Spleen (tissue), 11 donors: ENCODE data around the gene LAMA5. TPM values are rescaled to one million over a fixed set of nuclear protein-coding genes. Genes with fewer than 3 reads are reported as not detected.

Source experiments
- DNase-seq: peaks from one replicate; pipeline ENCODE4 v3.0.0-alpha.2; 2020
- H3K27ac ChIP-seq, 8 donors: fragments of 200-600 bp; sonication (generic) in 7 of 8; 1 replicate in 4 of 8; 2 replicates in 4 of 8; pipeline versions ENCODE4 v1.5.0 to v1.8.0; 2016 to 2021; ENCODE audit warnings: inconsistent platforms in 4 of 8, mild to moderate bottlenecking in 4 of 8, moderate library complexity in 1 of 8
- H3K27me3 ChIP-seq, 7 donors: fragments of 200-600 bp; sonication (generic) in 6 of 7; replicated peaks in 1 of 7; 1 replicate in 4 of 7; 2 replicates in 3 of 7; pipeline versions ENCODE4 v1.5.0 to v1.8.0; 2016 to 2021; ENCODE audit warnings: inconsistent platforms in 3 of 7, mild to moderate bottlenecking in 1 of 7
- H3K36me3 ChIP-seq, 6 donors: fragments of 200-600 bp; sonication (generic) in 5 of 6; 1 replicate in 4 of 6; 2 replicates in 2 of 6; pipeline versions ENCODE4 v1.5.0 to v1.8.0; 2016 to 2021; ENCODE audit warnings: inconsistent platforms in 2 of 6
- H3K4me1 ChIP-seq, 6 donors: fragments of 200-600 bp; sonication (generic) in 5 of 6; 1 replicate in 3 of 6; 2 replicates in 3 of 6; pipeline versions ENCODE4 v1.5.0 to v1.8.0; 2016 to 2021; ENCODE audit warnings: inconsistent platforms in 3 of 6
- H3K4me3 ChIP-seq, 8 donors: fragments of 200-600 bp; sonication (generic) in 7 of 8; 1 replicate in 4 of 8; 2 replicates in 4 of 8; pipeline versions ENCODE4 v1.5.0 to v1.8.0; 2016 to 2021; ENCODE audit warnings: inconsistent platforms in 4 of 8, mild to moderate bottlenecking in 4 of 8, moderate library complexity in 2 of 8
- H3K9me3 ChIP-seq, 8 donors: fragments of 200-600 bp; sonication (generic) in 7 of 8; 1 replicate in 4 of 8; 2 replicates in 4 of 8; pipeline versions ENCODE4 v1.5.0 to v1.8.0; 2016 to 2021; ENCODE audit warnings: inconsistent platforms in 4 of 8
- POLR2A ChIP-seq, 3 donors: fragments of 450-650 bp; IDR thresholded peaks; one replicate each; pipeline ENCODE4 v1.5.1; 2017; ENCODE audit warnings: antibody characterized with exemption in 3 of 3, mild to moderate bottlenecking in 1 of 3
- POLR2AphosphoS5 ChIP-seq, 3 donors: sonication (generic); formaldehyde crosslinking; IDR thresholded peaks; one replicate each; pipeline ENCODE4 v1.5.1; 2017; ENCODE audit warnings: antibody characterized with exemption in 3 of 3
- WGBS, 5 donors: extraction: QIAGEN DNeasy Blood & Tissue Kit in 3 of 5; methylation state at CpG; one replicate each; pipeline versions ENCODE4 v1.1.5 to v1.1.7; 2013 to 2018; 5-methylcytosine and 5-hydroxymethylcytosine counted together
- intact Hi-C: fragments of 100-400 bp; cut with DNase I; formaldehyde crosslinking; loops from one replicate; pipeline ENCODE4 v1.15.0; 2023; ENCODE audit warnings: low total_unique reads
- polyA plus RNA-seq, 3 donors: library from polyadenylated mRNA; stranded (reverse); fragments of 200-250 nt; gene quantifications; one replicate each; pipeline ENCODE4 v1.2.1, GENCODE V29; 2013
- total RNA-seq, 7 donors: library from RNA; depleted of rRNA in 3 of 7; stranded (reverse); fragments of >200 nt in 3 of 7; fragmentation: NEBNext Ultra II Directional in 4 of 7; extraction: Animal tissue kit (Norgen Biotek cat#: 25700) in 4 of 7; gene quantifications; one replicate each; pipeline versions ENCODE4 v1.1.0 to v1.2.1, GENCODE V29; 2016 to 2021
- TF ChIP-seq, protein P1 (sequence below), 11 experiments: fragments of 200-600 bp in 7 of 11; fragments of 450-650 bp in 4 of 11; sonication (generic) in 4 of 11; IDR thresholded peaks in 8 of 11; conservative IDR thresholded peaks in 3 of 11; 1 replicate in 7 of 11; 2 replicates in 4 of 11; pipeline versions ENCODE4 v1.4.0 to v1.8.0; 2016 to 2021; ENCODE audit warnings: antibody characterized with exemption in 11 of 11, inconsistent platforms in 4 of 11, mild to moderate bottlenecking in 1 of 11
- donor health status: healthy with polysubstance abuse.
- donor health status: DM: no; HTN: no; CAD: no; lungs with moderate emphysema.
- donor health status: DM: no; HTN: no; CAD: no.
- donor health status: Bipolar disorder and iron deficiency.
- donor health status: healthy.
- donor health status: DM: no; HTN: no; CAD: no.
- donor health status: DM: yes; HTN: yes; CAD: no.

LAMA5 gene
- total and polyA plus RNA-seq, 10 donors, result 46.5 to 266 (median 115) TPM

DNA sequence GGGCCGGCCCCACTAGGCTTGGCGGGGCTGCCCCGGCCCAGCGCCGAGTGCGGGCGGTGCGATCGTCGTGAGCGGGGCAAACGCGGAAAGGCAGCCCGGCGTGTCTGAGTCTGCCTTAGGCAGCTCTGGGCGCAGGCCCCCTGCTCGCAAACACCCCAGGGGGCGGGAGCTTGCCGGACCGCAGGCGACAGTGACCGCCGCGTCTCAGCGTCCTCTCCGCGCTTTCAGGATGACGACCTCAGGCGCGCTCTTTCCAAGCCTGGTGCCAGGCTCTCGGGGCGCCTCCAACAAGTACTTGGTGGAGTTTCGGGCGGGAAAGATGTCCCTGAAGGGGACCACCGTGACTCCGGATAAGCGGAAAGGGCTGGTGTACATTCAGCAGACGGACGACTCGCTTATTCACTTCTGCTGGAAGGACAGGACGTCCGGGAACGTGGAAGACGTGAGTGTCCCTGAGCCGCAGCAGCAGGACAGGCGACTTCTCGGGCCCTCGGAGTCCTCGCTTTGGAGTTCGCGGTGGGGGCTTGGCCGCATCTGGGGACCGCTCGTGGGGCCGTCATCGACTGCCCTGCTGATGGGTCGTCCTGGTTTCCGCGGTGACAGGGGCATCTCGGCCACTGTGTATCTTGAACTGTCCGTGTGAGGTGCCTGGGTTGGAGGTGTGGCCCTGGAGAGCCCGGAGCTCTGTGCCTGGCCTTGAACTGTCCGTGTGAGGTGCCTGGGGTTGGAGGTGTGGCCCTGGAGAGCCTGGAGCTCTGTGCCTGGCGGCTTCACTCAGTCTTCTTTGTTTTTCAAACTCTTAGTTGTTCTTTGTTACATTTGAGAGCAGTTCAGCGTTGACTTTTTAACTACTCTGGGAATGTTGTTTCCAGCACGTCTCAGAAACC lies 63.5 kb downstream of the LAMA5 start:
- H3K4me3 ChIP-seq, result peak overlapping the region; percentile 55 to 100 (median 96)
- peaks cover 23 to 85% (median 51%) of the 10 kb centered on the region in 6 donors for H3K4me1 ChIP-seq
- WGBS, 5 donors, result 4 to 10% (median 6%) methylated on average over 16 to 66 of the region's 66 CpGs
- peaks cover 4 to 54% (median 45%) of the 10 kb centered on the region in 6 donors for H3K36me3 ChIP-seq
- peak overlapping the region; percentile 66 to 98 (median 96) for H3K27ac ChIP-seq
- DNase-seq, result no peak
- TF ChIP-seq POLR2A (IDR thresholded peaks at IDR 0.05) (no peak), POLR2AphosphoS5 (IDR thresholded peaks at IDR 0.05) (peak in 1 of 3 donors; percentile 41)
- TF ChIP-seq, protein P1, sequence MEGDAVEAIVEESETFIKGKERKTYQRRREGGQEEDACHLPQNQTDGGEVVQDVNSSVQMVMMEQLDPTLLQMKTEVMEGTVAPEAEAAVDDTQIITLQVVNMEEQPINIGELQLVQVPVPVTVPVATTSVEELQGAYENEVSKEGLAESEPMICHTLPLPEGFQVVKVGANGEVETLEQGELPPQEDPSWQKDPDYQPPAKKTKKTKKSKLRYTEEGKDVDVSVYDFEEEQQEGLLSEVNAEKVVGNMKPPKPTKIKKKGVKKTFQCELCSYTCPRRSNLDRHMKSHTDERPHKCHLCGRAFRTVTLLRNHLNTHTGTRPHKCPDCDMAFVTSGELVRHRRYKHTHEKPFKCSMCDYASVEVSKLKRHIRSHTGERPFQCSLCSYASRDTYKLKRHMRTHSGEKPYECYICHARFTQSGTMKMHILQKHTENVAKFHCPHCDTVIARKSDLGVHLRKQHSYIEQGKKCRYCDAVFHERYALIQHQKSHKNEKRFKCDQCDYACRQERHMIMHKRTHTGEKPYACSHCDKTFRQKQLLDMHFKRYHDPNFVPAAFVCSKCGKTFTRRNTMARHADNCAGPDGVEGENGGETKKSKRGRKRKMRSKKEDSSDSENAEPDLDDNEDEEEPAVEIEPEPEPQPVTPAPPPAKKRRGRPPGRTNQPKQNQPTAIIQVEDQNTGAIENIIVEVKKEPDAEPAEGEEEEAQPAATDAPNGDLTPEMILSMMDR (IDR thresholded peaks at IDR 0.05 in 8 of 11, conservative IDR thresholded peaks at IDR 0.05 in 3 of 11), result no peak
- H3K9me3 ChIP-seq, result no peaks in the 10 kb centered on the region
- H3K27me3 ChIP-seq, result no peaks in the 10 kb centered on the region
- intact Hi-C loops, result loop anchor here (5.0 kb wide), 1 partner anchor 79 kb away; no protein-coding TSS in a partner anchor

DNA sequence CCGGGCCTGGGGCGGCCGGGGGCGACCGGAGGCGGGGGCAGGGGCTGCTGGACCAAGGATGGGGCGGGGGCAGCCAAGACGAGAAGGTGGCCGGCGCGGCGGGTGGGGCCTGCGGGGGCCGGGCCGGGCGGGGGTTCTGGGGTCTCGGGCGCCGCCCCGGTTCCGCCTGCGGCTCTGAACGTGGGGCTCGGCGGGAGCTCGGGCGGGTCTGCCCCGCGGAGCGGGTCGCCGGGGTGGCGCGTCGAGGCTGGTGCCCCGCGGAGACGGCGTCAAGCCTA lies 64.1 kb downstream of the LAMA5 start:
- TF ChIP-seq POLR2A (IDR thresholded peaks at IDR 0.05), result peak in 1 of 3 donors; percentile 8
- TF ChIP-seq, protein P1 (IDR thresholded peaks at IDR 0.05 in 8 of 11, conservative IDR thresholded peaks at IDR 0.05 in 3 of 11), result no peak
- Histone ChIP-seq H3K4me1 (peaks cover 23 to 85% (median 52%) of the 10 kb centered on the region in 6 donors), H3K27me3 (no peaks in the 10 kb centered on the region), H3K4me3 (peak overlapping the region; percentile 55 to 100 (median 96)), H3K36me3 (peaks cover 4 to 54% (median 39%) of the 10 kb centered on the region in 6 donors), H3K27ac (peak overlapping the region; percentile 66 to 98 (median 96)), H3K9me3 (no peaks in the 10 kb centered on the region)
- intact Hi-C loops, result loop anchor here (5.0 kb wide), 1 partner anchor 79 kb away; no protein-coding TSS in a partner anchor
- no peak for DNase-seq
- WGBS, 5 donors, result 1 to 2% (median 1%) methylated on average over 21 to 39 of the region's 39 CpGs; no CpG with 5 or more reads in 2 of the 5 donors

DNA sequence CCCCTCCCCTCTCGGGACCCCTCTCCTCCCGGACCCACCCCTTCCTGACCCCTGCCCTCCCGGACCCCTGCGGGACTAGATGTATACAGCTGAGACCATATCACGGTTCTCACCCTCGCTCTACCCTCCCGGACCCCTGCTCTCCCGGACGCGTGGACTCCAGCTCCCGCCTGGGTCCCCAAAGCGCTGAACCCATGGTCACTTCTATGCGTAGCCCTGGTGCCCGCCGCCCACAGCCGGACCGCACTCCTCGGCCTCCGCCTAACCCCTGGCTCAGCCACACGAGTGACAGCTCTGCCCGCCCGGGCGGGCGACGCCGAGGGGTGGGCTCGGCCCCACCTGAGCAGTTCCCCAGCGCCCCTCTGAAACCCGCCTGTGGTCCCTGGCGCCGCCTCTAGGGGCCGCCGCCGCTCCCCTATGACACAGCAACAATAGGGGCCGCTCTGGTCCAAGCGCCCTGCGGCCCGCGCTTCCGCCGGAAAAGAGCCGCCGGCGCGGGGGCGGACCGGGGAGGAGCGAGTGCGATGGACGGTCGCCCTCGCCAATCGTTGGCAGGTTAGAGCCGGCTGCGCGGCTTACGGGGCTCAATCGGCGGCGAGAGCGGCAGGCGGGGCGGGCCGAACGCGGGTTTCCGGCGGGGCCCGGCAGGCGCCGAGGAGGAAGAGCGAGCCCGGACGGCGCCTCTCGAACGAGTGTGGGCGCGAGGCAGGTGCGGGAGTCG lies 64.6 kb downstream of the LAMA5 start, which contains the start of gene ADRM1:
Gene ADRM1 (plus strand): TSS at position 657 of the 721 bp plus-strand sequence. CDS start 572 bp downstream, outside the sequence.
- Histone ChIP-seq H3K36me3 (peaks cover 4 to 54% (median 34%) of the 10 kb centered on the region in 6 donors), H3K27me3 (no peaks in the 10 kb centered on the region), H3K4me3 (peak within 1 kb of the TSS; percentile 55 to 100 (median 96)), H3K27ac (peak within 1 kb of the TSS; percentile 88 to 98 (median 96)), H3K4me1 (peaks cover 23 to 85% (median 53%) of the 10 kb centered on the region in 6 donors), H3K9me3 (no peaks in the 10 kb centered on the region)
- TF ChIP-seq POLR2A (IDR thresholded peaks at IDR 0.05), result peak in 1 of 3 donors; percentile 81
- TF ChIP-seq, protein P1 (IDR thresholded peaks at IDR 0.05 in 8 of 11, conservative IDR thresholded peaks at IDR 0.05 in 3 of 11), result peak; percentile 95 to 99 (median 98)
- TF ChIP-seq POLR2AphosphoS5 (IDR thresholded peaks at IDR 0.05), result peak in 2 of 3 donors; percentile 87 to 94
- peak; percentile 98 for DNase-seq
- intact Hi-C loops, result loop anchor here (5.0 kb wide), 1 partner anchor 80 kb away; no protein-coding TSS in a partner anchor
- 0 to 1% (median 1%) methylated on average over 41 to 81 of the region's 81 CpGs for WGBS, 5 donors
